Karpas-422 (cell line): Measurements from ENCODE around the gene CAB39. TPM values are rescaled to one million over a fixed set of nuclear protein-coding genes. Genes with fewer than 3 reads are reported as not detected.

Experiments
- DNase-seq: peaks from one replicate; pipeline ENCODE4 v3.0.0-alpha.2; 2015
- H2AFZ ChIP-seq: fragments of 200-600 bp; sonication (generic); 2 replicates; pipeline ENCODE4 v1.6.1; 2014; ENCODE audit warnings: antibody characterized with exemption, low read length, mixed read lengths
- H3K27ac ChIP-seq: fragments of 200-600 bp; sonication (generic); 2 replicates; pipeline ENCODE4 v1.5.1; 2014; ENCODE audit warnings: mild to moderate bottlenecking, low read length, moderate library complexity
- H3K27me3 ChIP-seq: fragments of 200-600 bp; sonication (generic); 2 replicates; pipeline ENCODE4 v1.6.1; 2014; ENCODE audit warnings: low read length, mixed read lengths
- H3K36me3 ChIP-seq: fragments of 200-600 bp; sonication (generic); 2 replicates; pipeline ENCODE4 v1.6.1; 2014; ENCODE audit warnings: low read length, mixed read lengths; ENCODE audit not compliant: insufficient read depth
- H3K4me1 ChIP-seq: fragments of 200-600 bp; sonication (generic); 2 replicates; pipeline ENCODE4 v1.6.1; 2014; ENCODE audit warnings: mild to moderate bottlenecking, low read length, mixed read lengths
- H3K4me2 ChIP-seq: fragments of 200-600 bp; sonication (generic); 2 replicates; pipeline ENCODE4 v1.6.1; 2014; ENCODE audit warnings: low read length, low read depth, mild to moderate bottlenecking; ENCODE audit not compliant: poor library complexity, severe bottlenecking
- H3K4me3 ChIP-seq: fragments of 200-600 bp; sonication (generic); 2 replicates; pipeline ENCODE4 v1.5.1; 2014; ENCODE audit warnings: mild to moderate bottlenecking, antibody characterized with exemption, low read length, mixed read lengths
- H3K79me2 ChIP-seq: fragments of 200-600 bp; sonication (generic); 2 replicates; pipeline ENCODE4 v1.6.1; 2014; ENCODE audit warnings: mild to moderate bottlenecking, low read length, mixed read lengths
- H3K9ac ChIP-seq: fragments of 200-600 bp; sonication (generic); 2 replicates; pipeline ENCODE4 v1.6.0; 2014; ENCODE audit warnings: low read length
- H3K9me2 ChIP-seq: fragments of 200-600 bp; sonication (generic), shearing (Covaris generic); replicated peaks from 2 replicates; pipeline ENCODE4 v1.6.0; 2014; ENCODE audit warnings: mild to moderate bottlenecking, low read length, moderate library complexity; ENCODE audit not compliant: insufficient read depth
- H3K9me3 ChIP-seq: fragments of 300-700, 200-600 bp; sonication (generic); 2 replicates; pipeline ENCODE4 v1.6.1; 2014; ENCODE audit warnings: low read length, mixed read lengths
- H4K20me1 ChIP-seq: fragments of 200-600 bp; sonication (generic); 2 replicates; pipeline ENCODE4 v1.6.1; 2014; ENCODE audit warnings: mild to moderate bottlenecking, antibody characterized with exemption, low read length, low read depth; ENCODE audit not compliant: insufficient read depth
- total RNA-seq: library from RNA; depleted of rRNA; stranded (reverse); fragments of >200 nt; shearing (Covaris generic); gene quantifications from 2 replicates; pipeline ENCODE4 v1.2.3, GENCODE V29; 2014; ENCODE audit warnings: low replicate concordance

CAB39 gene
- total RNA-seq, 1 experiment from 2014 or later = 89.3 TPM

DNA sequence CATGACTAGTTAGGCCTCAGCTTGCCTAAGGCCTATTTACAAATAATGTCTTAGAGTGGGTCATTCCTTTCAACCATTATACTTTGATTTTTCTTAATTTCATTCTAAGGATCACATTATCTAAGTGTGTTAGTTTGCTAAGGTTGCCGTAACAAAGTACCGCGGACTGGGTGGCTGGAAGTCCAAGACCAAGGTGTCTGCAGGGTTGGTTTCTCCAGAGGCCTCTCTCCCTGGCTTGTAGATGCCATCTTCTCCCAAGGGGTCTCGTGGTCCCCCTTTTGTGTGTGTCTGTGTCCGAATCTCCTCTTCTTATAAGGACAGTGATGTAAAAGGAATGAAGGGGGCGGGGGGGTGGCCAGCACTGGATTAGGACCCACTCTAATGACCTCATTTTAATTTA is 133.7 kb downstream of the CAB39 start:
- H3K36me3 ChIP-seq = no peaks in the 10 kb centered on the region
- H3K4me2 ChIP-seq = no peak overlapping the region
- peaks cover 5% of the 10 kb centered on the region for H3K4me1 ChIP-seq
- H2AFZ ChIP-seq = no peak overlapping the region
- H3K79me2 ChIP-seq = no peaks in the 10 kb centered on the region
- H3K27me3 ChIP-seq = no peaks in the 10 kb centered on the region
- no peaks in the 10 kb centered on the region for H4K20me1 ChIP-seq
- DNase-seq = no peak
- no peak overlapping the region for H3K4me3 ChIP-seq
- no peaks in the 10 kb centered on the region for H3K9me2 ChIP-seq
- no peak overlapping the region for H3K27ac ChIP-seq
- H3K9me3 ChIP-seq = no peaks in the 10 kb centered on the region
- H3K9ac ChIP-seq = no peak overlapping the region

DNA sequence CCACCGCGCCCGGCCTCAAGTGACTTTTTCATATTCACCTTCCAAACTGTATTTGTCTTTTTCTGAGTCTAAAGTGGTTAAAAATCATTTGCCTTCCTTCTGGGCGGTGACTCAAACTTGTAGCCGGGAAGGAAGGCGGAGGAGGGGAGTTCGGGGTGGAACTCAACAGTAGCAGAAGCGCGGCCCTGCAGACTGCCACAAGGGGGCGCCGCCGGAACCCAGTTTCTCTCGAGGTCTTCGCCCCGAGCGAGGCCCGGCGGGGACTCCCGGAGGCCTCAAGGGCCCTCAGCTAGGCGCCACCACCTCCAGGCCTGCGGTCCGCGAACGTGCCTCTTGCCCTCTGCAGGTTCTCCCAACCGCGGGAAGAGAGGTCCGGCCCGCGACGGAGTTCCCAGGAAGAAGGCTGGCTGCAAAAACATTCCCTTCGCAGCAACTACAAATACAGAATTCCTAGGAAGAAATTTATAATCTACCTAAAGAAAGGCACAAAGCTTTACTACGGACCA is 135.3 kb downstream of the CAB39 start:
- no peaks in the 10 kb centered on the region for H3K79me2 ChIP-seq
- no peak overlapping the region for H3K4me2 ChIP-seq
- H3K9ac ChIP-seq = no peak overlapping the region
- DNase-seq = peak; percentile 94
- no peaks in the 10 kb centered on the region for H3K9me3 ChIP-seq
- no peak overlapping the region for H3K4me3 ChIP-seq
- H3K4me1 ChIP-seq = peaks cover 5% of the 10 kb centered on the region
- H4K20me1 ChIP-seq = no peaks in the 10 kb centered on the region
- H3K27me3 ChIP-seq = no peaks in the 10 kb centered on the region
- H2AFZ ChIP-seq = no peak overlapping the region
- H3K36me3 ChIP-seq = no peaks in the 10 kb centered on the region
- no peaks in the 10 kb centered on the region for H3K9me2 ChIP-seq
- no peak overlapping the region for H3K27ac ChIP-seq

DNA sequence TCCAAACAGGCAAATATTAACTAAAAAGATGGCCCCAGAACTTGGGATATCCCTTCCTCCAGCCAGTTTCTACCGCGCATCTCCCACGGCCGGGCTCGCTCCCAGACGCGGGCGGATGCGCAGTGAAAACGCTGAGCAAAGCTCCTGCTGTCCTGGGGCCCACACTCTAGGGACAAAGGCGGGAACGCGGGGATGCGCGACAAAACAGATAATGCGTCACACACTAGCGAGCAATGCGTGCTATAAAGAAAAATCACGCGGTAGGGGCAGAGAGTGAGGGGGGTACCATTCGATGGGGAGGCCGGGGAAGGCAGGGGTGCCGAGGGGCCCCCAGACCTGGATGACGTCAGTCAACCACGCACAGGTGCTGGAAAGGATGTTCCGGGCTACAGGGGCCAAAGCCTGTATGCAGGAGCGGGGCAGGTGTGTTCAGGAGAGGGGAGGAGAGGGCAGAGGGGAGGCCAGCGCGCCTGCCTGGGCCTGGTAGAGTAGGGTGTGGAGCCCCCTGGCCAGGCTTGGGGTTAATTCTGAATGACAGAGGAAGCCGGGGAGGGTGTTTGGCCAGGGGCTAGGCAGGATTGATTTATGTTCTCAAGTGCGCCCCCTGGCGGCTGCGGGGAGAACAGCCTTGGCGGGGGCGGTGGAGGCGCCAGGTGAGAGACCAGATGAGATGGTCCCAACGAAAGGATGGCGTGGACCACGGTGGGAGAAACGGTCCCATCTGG is 137.2 kb downstream of the CAB39 start:
- H3K27ac ChIP-seq = no peak overlapping the region
- H3K4me1 ChIP-seq = peaks cover 5% of the 10 kb centered on the region
- H3K79me2 ChIP-seq = no peaks in the 10 kb centered on the region
- H3K9ac ChIP-seq = no peak overlapping the region
- no peaks in the 10 kb centered on the region for H3K9me3 ChIP-seq
- peak; percentile 90 for DNase-seq
- no peaks in the 10 kb centered on the region for H3K9me2 ChIP-seq
- H3K36me3 ChIP-seq = no peaks in the 10 kb centered on the region
- no peak overlapping the region for H3K4me2 ChIP-seq
- H2AFZ ChIP-seq = no peak overlapping the region
- no peaks in the 10 kb centered on the region for H3K27me3 ChIP-seq
- H4K20me1 ChIP-seq = no peaks in the 10 kb centered on the region
- no peak overlapping the region for H3K4me3 ChIP-seq

DNA sequence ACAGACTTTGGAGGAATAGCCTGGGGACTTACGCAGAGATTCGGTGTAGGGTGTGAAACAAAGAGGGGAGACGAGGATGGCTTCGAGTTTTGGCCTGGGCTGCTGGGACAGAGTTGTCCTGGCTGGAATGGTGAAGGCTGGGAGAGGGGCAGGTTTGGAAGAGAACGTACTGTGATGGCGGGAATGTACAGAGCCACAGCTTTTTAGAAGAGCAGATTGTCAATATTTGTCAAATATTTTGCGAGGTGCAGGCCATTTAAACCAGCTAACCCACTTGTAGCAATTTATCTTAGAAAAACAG is 137.7 kb downstream of the CAB39 start:
- no peaks in the 10 kb centered on the region for H3K27me3 ChIP-seq
- H3K9me2 ChIP-seq = no peaks in the 10 kb centered on the region
- H3K4me1 ChIP-seq = peaks cover 5% of the 10 kb centered on the region
- no peak overlapping the region for H2AFZ ChIP-seq
- no peaks in the 10 kb centered on the region for H3K36me3 ChIP-seq
- no peak for DNase-seq
- H3K4me2 ChIP-seq = no peak overlapping the region
- H3K79me2 ChIP-seq = no peaks in the 10 kb centered on the region
- H3K27ac ChIP-seq = no peak overlapping the region
- no peak overlapping the region for H3K4me3 ChIP-seq
- H3K9ac ChIP-seq = no peak overlapping the region
- H4K20me1 ChIP-seq = no peaks in the 10 kb centered on the region
- H3K9me3 ChIP-seq = no peaks in the 10 kb centered on the region

DNA sequence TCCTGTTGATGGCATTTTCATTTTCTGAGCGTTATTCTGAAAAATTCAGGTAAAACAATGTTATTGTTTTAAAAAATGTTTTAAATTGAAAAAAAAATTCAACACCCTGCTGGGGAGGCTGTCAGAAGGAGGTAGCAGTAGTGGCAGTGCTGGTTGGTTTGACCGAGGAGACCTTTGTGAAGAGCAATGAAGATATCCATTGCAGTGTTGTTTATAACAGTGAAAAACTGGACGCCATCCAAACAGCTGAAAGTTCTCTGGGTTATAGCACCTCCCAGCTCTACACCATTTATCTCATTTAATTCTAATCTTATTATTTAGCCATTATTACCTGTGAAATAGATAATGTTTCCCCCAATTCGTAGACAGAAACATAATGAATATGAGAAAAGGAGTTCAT is 139.5 kb downstream of the CAB39 start:
- Histone ChIP-seq H4K20me1 (no peaks in the 10 kb centered on the region), H3K9ac (no peak overlapping the region), H3K27me3 (no peaks in the 10 kb centered on the region), H3K9me3 (no peaks in the 10 kb centered on the region), H3K4me2 (no peak overlapping the region), H3K4me3 (no peak overlapping the region), H3K9me2 (no peaks in the 10 kb centered on the region), H3K4me1 (peaks cover 5% of the 10 kb centered on the region), H3K36me3 (no peaks in the 10 kb centered on the region), H2AFZ (no peak overlapping the region), H3K79me2 (no peaks in the 10 kb centered on the region), H3K27ac (no peak overlapping the region)
- no peak for DNase-seq

DNA sequence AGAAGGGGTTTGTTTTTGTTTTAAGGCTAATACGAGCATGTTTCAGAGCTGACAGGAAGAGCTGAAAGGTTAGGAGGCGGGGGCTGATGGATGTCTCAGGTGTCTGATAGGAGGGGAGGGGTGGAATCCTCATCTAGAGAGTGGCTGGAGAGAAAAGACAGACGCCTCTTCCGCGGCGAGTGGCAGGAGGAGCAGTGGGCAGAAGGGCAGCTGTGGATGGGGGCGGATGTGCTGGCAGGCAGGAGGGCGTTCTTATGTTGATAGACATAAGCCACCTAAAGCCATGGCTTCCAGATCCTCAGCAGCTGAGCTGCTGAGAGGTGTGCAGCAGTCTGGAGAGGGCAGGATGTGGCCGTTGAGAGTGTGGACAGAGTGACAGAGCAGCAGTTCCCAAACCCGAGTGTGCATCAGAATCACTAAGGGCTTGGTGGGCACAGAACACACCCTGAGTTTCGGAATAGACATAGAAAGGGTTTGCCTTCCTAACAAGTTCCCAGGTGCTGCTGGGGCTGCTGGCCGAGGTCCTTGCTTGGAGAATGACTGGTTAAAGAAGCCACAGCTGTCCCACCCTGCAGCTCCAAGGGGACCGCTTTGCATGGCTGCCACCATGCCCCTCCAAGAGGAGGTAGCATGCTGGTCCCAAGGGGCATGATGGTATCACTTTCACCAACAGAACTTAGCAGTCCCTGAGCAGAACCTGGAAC is 149.1 kb downstream of the CAB39 start:
- Histone ChIP-seq H3K9me2 (no peaks in the 10 kb centered on the region), H3K4me1 (peaks cover 18% of the 10 kb centered on the region), H3K27ac (no peak overlapping the region), H3K36me3 (no peaks in the 10 kb centered on the region), H3K79me2 (no peaks in the 10 kb centered on the region), H4K20me1 (no peaks in the 10 kb centered on the region), H3K9ac (peak overlapping the region; percentile 17), H3K27me3 (no peaks in the 10 kb centered on the region), H3K9me3 (no peaks in the 10 kb centered on the region), H3K4me3 (peak overlapping the region; percentile 30; the same call in 1 of the 2 replicates), H2AFZ (peak overlapping the region; percentile 34), H3K4me2 (peak overlapping the region; percentile 56)
- DNase-seq = no peak

DNA sequence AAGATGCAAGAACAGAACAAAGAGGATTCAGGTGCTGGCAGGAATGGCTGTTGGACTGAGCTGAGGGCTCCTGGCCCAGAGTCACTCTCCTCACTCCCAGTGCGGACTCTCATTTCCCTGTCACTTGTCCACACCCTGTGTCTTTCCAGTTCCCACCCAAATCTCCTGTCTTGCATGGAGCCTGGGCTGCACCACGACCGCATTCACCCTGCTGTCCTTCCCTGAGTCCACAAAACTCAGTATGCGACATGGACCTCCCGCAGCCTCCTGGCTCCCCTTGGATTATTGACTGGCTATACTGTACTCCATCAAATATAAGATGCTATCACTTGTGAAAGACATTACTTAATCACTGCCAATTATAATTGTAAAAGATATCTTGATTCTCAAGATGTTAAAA is 149.7 kb downstream of the CAB39 start:
- no peaks in the 10 kb centered on the region for H4K20me1 ChIP-seq
- no peak overlapping the region for H3K27ac ChIP-seq
- H3K9me2 ChIP-seq = no peaks in the 10 kb centered on the region
- H2AFZ ChIP-seq = no peak overlapping the region
- no peaks in the 10 kb centered on the region for H3K27me3 ChIP-seq
- peaks cover 23% of the 10 kb centered on the region for H3K4me1 ChIP-seq
- peak overlapping the region; percentile 17; the same call in 1 of the 2 replicates for H3K9ac ChIP-seq
- no peak for DNase-seq
- H3K4me3 ChIP-seq = peak overlapping the region; percentile 30; the same call in 1 of the 2 replicates
- no peaks in the 10 kb centered on the region for H3K79me2 ChIP-seq
- no peaks in the 10 kb centered on the region for H3K9me3 ChIP-seq
- H3K4me2 ChIP-seq = peak overlapping the region; percentile 56
- H3K36me3 ChIP-seq = no peaks in the 10 kb centered on the region

DNA sequence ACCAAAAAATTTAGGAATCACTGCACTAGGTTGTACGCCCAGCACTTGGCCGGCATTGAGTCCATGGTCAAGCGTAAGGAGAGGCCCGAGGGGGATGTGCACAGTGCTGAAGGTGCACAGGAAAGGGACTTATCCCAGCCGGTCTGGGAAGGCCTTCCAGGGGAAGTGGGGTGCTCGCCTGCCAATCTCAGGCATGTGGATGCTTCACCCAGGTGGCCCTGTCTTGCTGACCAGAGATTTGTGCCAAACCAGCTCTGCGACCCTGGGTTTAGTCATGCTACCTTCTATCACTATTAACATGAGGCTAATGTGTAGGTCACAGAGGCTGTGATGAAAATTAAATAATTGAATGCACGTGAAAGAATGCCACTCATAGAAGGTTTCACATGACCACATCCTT is 150.4 kb downstream of the CAB39 start:
- H3K4me2 ChIP-seq = no peak overlapping the region
- no peaks in the 10 kb centered on the region for H3K9me3 ChIP-seq
- no peaks in the 10 kb centered on the region for H3K36me3 ChIP-seq
- no peaks in the 10 kb centered on the region for H3K27me3 ChIP-seq
- DNase-seq = no peak
- H3K4me1 ChIP-seq = peaks cover 24% of the 10 kb centered on the region
- H4K20me1 ChIP-seq = no peaks in the 10 kb centered on the region
- no peak overlapping the region for H3K9ac ChIP-seq
- no peaks in the 10 kb centered on the region for H3K9me2 ChIP-seq
- no peaks in the 10 kb centered on the region for H3K79me2 ChIP-seq
- no peak overlapping the region for H3K27ac ChIP-seq
- no peak overlapping the region for H3K4me3 ChIP-seq
- H2AFZ ChIP-seq = no peak overlapping the region
